Neural cell (in vitro differentiated cells): ENCODE measurements around the gene CACNA1B. TPM values are rescaled to one million over a fixed set of nuclear protein-coding genes. Genes with fewer than 3 reads are reported as not detected.

Source experiments
- H2AFZ ChIP-seq: fragments of 200-600, 300-800 bp; sonication (generic), shearing (Covaris generic); 2 replicates; pipeline ENCODE4 v1.6.0; 2014; ENCODE audit warnings: low read depth, mild to moderate bottlenecking, antibody characterized with exemption, low read length, moderate library complexity
- H3F3A ChIP-seq: fragments of 200-600 bp; shearing (Covaris generic); 2 replicates; pipeline ENCODE4 v1.6.1; 2016; ENCODE audit warnings: mild to moderate bottlenecking, moderate library complexity, mixed read lengths, antibody characterized with exemption, low read length; ENCODE audit not compliant: insufficient read depth, poor library complexity, severe bottlenecking
- H3K27ac ChIP-seq: fragments of 200-600, 300-800 bp; sonication (generic), shearing (Covaris generic); 2 replicates; pipeline ENCODE4 v1.5.1; 2014; ENCODE audit warnings: mild to moderate bottlenecking, low read length, moderate library complexity
- H3K27me3 ChIP-seq: fragments of 300-800, 200-600 bp; sonication (generic), shearing (Covaris generic); 2 replicates; pipeline ENCODE4 v1.6.0; 2014; ENCODE audit warnings: mild to moderate bottlenecking, low read depth, low read length, moderate library complexity; ENCODE audit not compliant: insufficient read depth
- H3K36me3 ChIP-seq: fragments of 300-800, 200-600 bp; sonication (generic), shearing (Covaris generic); 2 replicates; pipeline ENCODE4 v1.5.1; 2014; ENCODE audit warnings: mild to moderate bottlenecking, antibody characterized with exemption, low read length, moderate library complexity; ENCODE audit not compliant: insufficient read depth
- H3K4me2 ChIP-seq: fragments of 300-800, 200-600 bp; sonication (generic), shearing (Covaris generic); 2 replicates; pipeline ENCODE4 v1.6.0; 2014; ENCODE audit warnings: mild to moderate bottlenecking, low read length
- H3K4me3 ChIP-seq: fragments of 300-800, 200-600 bp; sonication (generic), shearing (Covaris generic); 2 replicates; pipeline ENCODE4 v1.5.1; 2014; ENCODE audit warnings: mild to moderate bottlenecking, low read length, moderate library complexity
- H3K79me2 ChIP-seq: fragments of 200-600 bp; shearing (Covaris generic); replicated peaks from 2 replicates; pipeline ENCODE4 v1.6.0; 2014; ENCODE audit warnings: mild to moderate bottlenecking, low read length, moderate library complexity; ENCODE audit not compliant: insufficient read depth
- H3K9ac ChIP-seq: fragments of 300-800, 200-600 bp; sonication (generic), shearing (Covaris generic); 2 replicates; pipeline ENCODE4 v1.6.1; 2016; ENCODE audit warnings: mild to moderate bottlenecking, low read length, mixed read lengths
- H3K9me2 ChIP-seq: fragments of 200-600 bp; shearing (Covaris generic); 2 replicates; pipeline ENCODE4 v1.6.1; 2016; ENCODE audit warnings: mild to moderate bottlenecking, low read length, mixed read lengths; ENCODE audit not compliant: insufficient read depth
- H3K9me3 ChIP-seq: fragments of 200-600, 300-800 bp; sonication (generic), shearing (Covaris generic); 2 replicates; pipeline ENCODE4 v1.6.1; 2016; ENCODE audit warnings: mild to moderate bottlenecking, mixed run types, low read length, moderate library complexity, mixed read lengths
- H4K20me1 ChIP-seq: fragments of 200-600 bp; shearing (Covaris generic); 2 replicates; pipeline ENCODE4 v1.6.1; 2016; ENCODE audit warnings: mild to moderate bottlenecking, mixed run types; ENCODE audit not compliant: insufficient read depth
- CTCF ChIP-seq: fragments of 450-650 bp; IDR thresholded peaks from 2 replicates; pipeline ENCODE4 v1.5.1; 2014; ENCODE audit warnings: antibody characterized with exemption, mild to moderate bottlenecking, moderate library complexity; ENCODE audit not compliant: poor library complexity, severe bottlenecking
- EP300 ChIP-seq: fragments of 450-650 bp; conservative IDR thresholded peaks from 2 replicates; pipeline ENCODE4 v1.6.1; 2014; ENCODE audit warnings: antibody characterized with exemption, mild to moderate bottlenecking, moderate library complexity; ENCODE audit not compliant: poor library complexity, severe bottlenecking
- EZH2 ChIP-seq: fragments of 200-600, 300-800 bp; shearing (Covaris generic), sonication (generic); IDR thresholded peaks from 2 replicates; pipeline ENCODE4 v1.6.1; 2014; ENCODE audit warnings: antibody characterized with exemption, low read length, borderline replicate concordance, mild to moderate bottlenecking; ENCODE audit not compliant: insufficient read depth, poor library complexity, severe bottlenecking
- MXI1 ChIP-seq: fragments of 450-650 bp; conservative IDR thresholded peaks from 2 replicates; pipeline ENCODE4 v1.6.1; 2014; ENCODE audit warnings: antibody characterized with exemption, mild to moderate bottlenecking; ENCODE audit not compliant: poor library complexity, severe bottlenecking
- POLR2AphosphoS5 ChIP-seq: IDR thresholded peaks from 2 replicates; pipeline ENCODE4 v1.6.1; 2012
- RAD21 ChIP-seq: fragments of 450-650 bp; conservative IDR thresholded peaks from 2 replicates; pipeline ENCODE4 v1.6.1; 2014; ENCODE audit warnings: antibody characterized with exemption, mild to moderate bottlenecking, moderate library complexity
- REST ChIP-seq: IDR thresholded peaks from 2 replicates; pipeline ENCODE4 v1.6.1; 2012; ENCODE audit warnings: borderline replicate concordance
- SMC3 ChIP-seq: fragments of 450-650 bp; conservative IDR thresholded peaks from 2 replicates; pipeline ENCODE4 v1.6.1; 2014; ENCODE audit warnings: antibody characterized with exemption, mild to moderate bottlenecking, moderate library complexity; ENCODE audit not compliant: poor library complexity
- TAF1 ChIP-seq: IDR thresholded peaks from 2 replicates; pipeline ENCODE4 v1.6.1; 2012; ENCODE audit warnings: low read depth
- polyA plus RNA-seq: library from polyadenylated mRNA; depleted of rRNA; stranded (reverse); fragments of >200 nt; gene quantifications from 2 replicates; pipeline ENCODE4 v1.2.3, GENCODE V29; 2014

CACNA1B gene
- polyA plus RNA-seq, 1 donor from 2014 or later, result 5.8 TPM

GRCh38 chr9:137878146-137878941 lies 762 bp downstream of the CACNA1B start:
- no peaks in the 10 kb centered on the region for H3K9me2 ChIP-seq
- TF ChIP-seq RAD21, result peak; percentile 25
- TF ChIP-seq TAF1, result no peak
- TF ChIP-seq POLR2AphosphoS5, result peak; percentile 44
- no peak for TF ChIP-seq REST
- peak; percentile 94 for TF ChIP-seq MXI1
- TF ChIP-seq EP300, result no peak
- no peak for TF ChIP-seq EZH2
- TF ChIP-seq CTCF, result no peak
- TF ChIP-seq SMC3, result no peak
- H3K79me2 ChIP-seq, result no peaks in the 10 kb centered on the region
- H3K9ac ChIP-seq, result peak overlapping the region; percentile 34
- no peaks in the 10 kb centered on the region for H3K36me3 ChIP-seq
- no peak overlapping the region for H3K27ac ChIP-seq
- H3K4me3 ChIP-seq, result peak overlapping the region; percentile 69
- H3K4me2 ChIP-seq, result no peak overlapping the region
- H3K27me3 ChIP-seq, result no peaks in the 10 kb centered on the region
- no peaks in the 10 kb centered on the region for H4K20me1 ChIP-seq
- H2AFZ ChIP-seq, result no peak overlapping the region
- no peaks in the 10 kb centered on the region for H3K9me3 ChIP-seq
- no peaks in the 10 kb centered on the region for H3F3A ChIP-seq

GRCh38 chr9:137879052-137879451 lies 1.5 kb downstream of the CACNA1B start:
- Histone ChIP-seq H3K79me2 (no peaks in the 10 kb centered on the region), H3K4me3 (peak overlapping the region; percentile 69), H2AFZ (no peak overlapping the region), H3K27me3 (no peaks in the 10 kb centered on the region), H3K9me2 (no peaks in the 10 kb centered on the region), H4K20me1 (no peaks in the 10 kb centered on the region), H3K4me2 (no peak overlapping the region), H3K27ac (no peak overlapping the region), H3K9me3 (no peaks in the 10 kb centered on the region), H3K9ac (peak overlapping the region; percentile 26), H3F3A (no peaks in the 10 kb centered on the region), H3K36me3 (no peaks in the 10 kb centered on the region)
- TF ChIP-seq EZH2, result no peak
- no peak for TF ChIP-seq CTCF
- TF ChIP-seq POLR2AphosphoS5, result no peak
- no peak for TF ChIP-seq MXI1
- no peak for TF ChIP-seq SMC3
- TF ChIP-seq RAD21, result no peak
- no peak for TF ChIP-seq EP300
- TF ChIP-seq TAF1, result no peak
- no peak for TF ChIP-seq REST
